ENCODE data around the gene ZC3H14. TPM values are rescaled to one million over a fixed set of nuclear protein-coding genes. Genes with fewer than 3 reads are reported as not detected.
A peak's percentile ranks its signal among the peaks of the same experiment; 100 is the strongest.

The ZC3H14 gene
- total and polyA plus RNA-seq, 10 of the 15 experiments (the other 5 are each of a cell fraction or from before 2014, with no cell fraction given) = 17.9 to 97.1 (median 47.6) TPM

DNA sequence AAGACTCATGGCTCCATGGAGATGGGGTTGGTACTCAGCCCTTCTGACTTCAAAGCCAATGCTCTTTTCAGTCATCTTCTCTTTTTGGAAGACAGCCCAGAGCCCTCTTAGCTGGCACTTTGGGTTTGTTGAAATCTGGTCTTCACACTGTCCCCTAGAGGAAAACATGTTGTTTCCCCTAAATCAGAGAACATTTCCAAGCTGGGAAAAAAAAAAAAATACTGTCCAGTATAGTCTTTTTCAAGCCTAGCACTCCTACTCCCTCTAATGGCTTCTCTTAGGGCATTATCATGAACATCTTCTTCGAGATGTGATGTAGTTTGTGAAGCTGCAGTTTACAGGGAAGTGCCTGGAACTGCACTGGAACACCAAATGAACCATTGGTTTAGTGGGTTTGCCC lies 3.0 kb upstream of the ZC3H14 start:
- ChIA-PET POLR2A (no interaction called here), RAD21 (ENCODE audit: unreplicated experiment) (interaction anchor here (0.6 to 1.8 kb wide), 4 partner anchors 49 to 187 kb away, joined by 3 to 7 read pairs (median 4); no protein-coding TSS in a partner anchor), CTCF (interaction anchor here (0.8 to 2.8 kb wide), 4 partner anchors 67 to 371 kb away, joined by 3 to 16 read pairs (median 6); no protein-coding TSS in a partner anchor), SMC1A (ENCODE audit: uncharacterized antibody, unreplicated experiment) (interaction anchor here (0.7 to 1.5 kb wide), 3 partner anchors 66 to 108 kb away, joined by 3 read pairs; no protein-coding TSS in a partner anchor)
- in situ Hi-C loops (cut with MboI) = no loop called here
- peaks cover 17% of the 10 kb centered on the region for H3K79me2 ChIP-seq (ENCODE audit: control insufficient read depth, insufficient read depth, low read length)
- no peak for FAIRE-seq
- H2AFZ ChIP-seq (ENCODE audit: control insufficient read depth, low read depth, low read length) = no peak overlapping the region
- TF ChIP-seq RAD21 (IDR thresholded peaks at IDR 0.05; ENCODE audit: insufficient read depth, low read depth, low read length) (peak; percentile 50), LARP7 (IDR thresholded peaks at IDR 0.05) (no peak), HDAC2 (IDR thresholded peaks at IDR 0.05) (no peak), TCF7 (IDR thresholded peaks at IDR 0.05; ENCODE audit: borderline replicate concordance) (no peak), CTCF (IDR thresholded peaks at IDR 0.05 in 2 of 3, conservative IDR thresholded peaks at IDR 0.05 in 1 of 3; ENCODE audit: control insufficient read depth in 2 of 3, extremely low read depth in 1 of 3, insufficient read depth in 1 of 3, low read depth in 3 of 3, low read length in 3 of 3) (peak in 2 of 3 experiments; percentile 5 to 19; a peak in 1 of 6 replicates), SIN3A (IDR thresholded peaks at IDR 0.05; ENCODE audit: low read depth, low read length) (no peak), IRF5 (IDR thresholded peaks at IDR 0.05; ENCODE audit: borderline replicate concordance) (no peak)
- intact Hi-C loops (cut with micrococcal nuclease; ENCODE audit: unreplicated experiment) = loop anchor here (5.0 kb wide), 1 partner anchor 68 kb away; no protein-coding TSS in a partner anchor
- no peak overlapping the region for H3K4me2 ChIP-seq (ENCODE audit: control insufficient read depth, insufficient read depth)
- no peaks in the 10 kb centered on the region for H3K4me1 ChIP-seq (ENCODE audit: control insufficient read depth, insufficient read depth, low read length)
- no peak for ATAC-seq
- no peak overlapping the region for H3K27ac ChIP-seq (ENCODE audit: control insufficient read depth, insufficient read depth)
- no peak overlapping the region for H3K4me3 ChIP-seq
- no TSS peak for BruUV-seq (replicated peaks)
- no peaks in the 10 kb centered on the region for H3K9me3 ChIP-seq (replicated peaks; ENCODE audit: control insufficient read depth, insufficient read depth, low read length)
- H3K36me3 ChIP-seq (ENCODE audit: control insufficient read depth in 2 of 2, insufficient read depth in 2 of 2, low read length in 1 of 2) = no peaks in the 10 kb centered on the region
- H4K20me1 ChIP-seq (ENCODE audit: control insufficient read depth, insufficient read depth) = no peaks in the 10 kb centered on the region
- peaks cover 0 to 8% of the 10 kb centered on the region in 2 experiments; a peak in 3 of 4 replicates for H3K27me3 ChIP-seq (replicated peaks in 1 of 2; ENCODE audit: control insufficient read depth in 2 of 2, insufficient read depth in 2 of 2, low read length in 1 of 2)
- no peak for DNase-seq (ENCODE audit: low read depth, low spot score)
- WGBS (ENCODE audit: insufficient coverage, insufficient replicate concordance, low lambda C conversion rate, missing lambda C conversion rate) = 0% methylated on average over 1 of the region's 1 CpG
- H3K9ac ChIP-seq (ENCODE audit: control insufficient read depth, insufficient read depth, low read length) = no peak overlapping the region

Data from GM12878 (cell line).